Suppressor macrophage treated with lipopolysaccharide for 4 hours (primary cell): ENCODE measurements around the gene SPINK14.

Experiments
- DNase-seq: peaks from one replicate; pipeline ENCODE4 v3.0.0-alpha.2; 2020

Gene SPINK14

GRCh38 chr5:148202531-148203203 is 34.3 kb downstream of the SPINK14 start, which contains the start of gene SPINK6:
Gene SPINK6 (plus strand): TSS chr5:148203042. CDS start chr5:148203097, 55 bp downstream.
- no peak for DNase-seq

DNA sequence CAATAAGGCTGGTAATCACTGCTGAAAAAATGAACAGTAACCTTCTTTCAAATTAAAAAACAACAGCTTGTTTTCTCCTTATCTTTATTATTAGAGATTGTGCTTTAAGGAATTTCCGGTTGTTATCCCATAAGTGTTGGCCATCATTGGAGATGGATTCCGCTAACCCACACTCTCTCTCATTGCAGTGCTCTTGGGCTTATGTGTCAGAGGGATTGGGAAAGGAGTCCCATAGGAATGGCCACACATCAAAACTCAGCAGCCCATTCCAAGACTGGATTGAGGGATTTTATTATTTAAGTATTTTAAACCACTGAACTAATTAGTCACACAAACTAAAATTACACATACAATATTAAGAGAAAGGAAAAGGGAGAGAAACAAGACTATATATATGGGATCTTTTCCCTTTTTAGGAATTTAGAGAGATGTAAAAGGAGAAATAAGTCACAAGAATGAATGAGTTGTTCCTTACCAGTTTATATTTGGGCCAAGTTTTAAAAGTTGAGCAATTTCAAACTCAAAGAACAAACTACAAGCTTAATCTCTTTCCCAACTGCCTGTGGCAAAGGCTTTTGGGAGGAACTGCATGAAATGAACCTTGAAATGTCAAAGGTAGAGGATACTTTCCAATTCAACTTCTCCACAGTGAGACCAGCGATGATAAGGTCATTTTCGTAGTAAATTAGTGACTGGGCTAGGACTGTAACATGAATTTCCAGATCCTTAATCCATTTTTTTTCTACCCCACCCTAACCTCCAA is 36.9 kb downstream of the SPINK14 start:
- DNase-seq: peak; percentile 73

DNA sequence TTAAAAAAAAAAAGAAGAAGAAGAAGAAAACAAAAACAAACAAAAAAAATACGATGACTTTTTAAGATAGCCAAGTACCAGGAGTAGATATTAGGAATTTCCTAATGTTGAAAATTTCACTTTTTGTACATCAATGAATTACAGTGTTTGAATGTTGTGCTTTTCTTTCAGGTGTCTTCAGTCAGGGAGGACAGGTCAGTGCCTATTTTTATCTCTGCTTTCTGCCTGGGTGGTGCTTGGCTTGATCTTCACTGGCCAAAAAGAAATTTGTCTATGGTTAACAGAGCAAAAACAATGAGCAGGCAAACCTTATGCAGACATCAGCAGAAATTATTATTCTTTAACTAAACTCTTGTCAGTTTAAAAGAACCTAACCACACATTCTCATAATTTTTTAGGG is 37.5 kb downstream of the SPINK14 start:
- no peak for DNase-seq

- no peak for DNase-seq
Observed at GRCh38 chr5:148206620-148207019, 38.3 kb downstream of the SPINK14 start.

DNA sequence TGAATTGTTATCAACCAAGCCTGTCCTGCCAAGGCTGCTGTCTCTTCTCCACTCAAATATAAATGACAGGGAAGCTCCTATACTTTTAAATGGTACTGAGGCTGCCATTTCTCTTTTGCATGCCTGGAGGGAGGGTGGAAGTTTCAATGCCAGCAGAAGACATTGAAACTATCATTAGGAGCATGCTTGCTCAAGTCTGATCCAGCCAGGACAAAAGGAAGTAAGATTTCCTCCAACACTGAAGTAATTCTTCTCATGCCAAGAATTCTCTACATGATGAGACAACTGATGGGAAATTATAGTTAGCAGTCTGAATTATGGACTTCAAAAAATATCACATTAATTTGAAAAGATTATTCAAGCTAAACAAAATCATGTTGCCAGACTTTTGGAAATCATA is 39.9 kb downstream of the SPINK14 start:
- DNase-seq: no peak

DNA sequence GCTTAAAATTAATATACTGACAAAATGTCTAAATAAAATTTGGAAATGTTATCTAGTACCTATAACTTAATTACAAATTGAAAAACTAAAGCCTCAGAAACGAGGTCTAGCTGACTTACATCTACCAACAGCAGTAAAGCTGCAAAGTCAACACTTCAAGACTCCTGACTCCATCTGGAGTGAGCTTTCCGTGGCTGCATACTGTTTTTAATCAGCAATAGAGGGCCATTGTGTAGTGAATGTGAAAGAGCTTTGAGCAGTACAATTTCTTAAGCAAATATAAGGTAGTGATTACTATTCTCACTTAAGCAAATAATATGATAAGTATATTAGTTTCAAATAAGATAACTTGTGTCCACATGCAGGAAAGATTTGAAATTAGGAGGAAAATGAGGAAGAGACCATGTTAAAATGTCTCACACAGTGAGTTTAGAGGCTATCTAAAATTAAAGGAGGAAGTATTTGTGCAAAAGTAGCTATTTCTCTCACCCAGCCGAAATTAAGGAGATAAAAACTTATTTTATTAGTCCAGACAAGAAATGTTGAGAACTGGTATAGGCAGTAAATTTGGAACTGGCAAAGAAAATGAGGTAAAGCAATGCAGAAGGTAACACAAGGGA is 40.9 kb downstream of the SPINK14 start:
- peak; percentile 19 for DNase-seq

DNA sequence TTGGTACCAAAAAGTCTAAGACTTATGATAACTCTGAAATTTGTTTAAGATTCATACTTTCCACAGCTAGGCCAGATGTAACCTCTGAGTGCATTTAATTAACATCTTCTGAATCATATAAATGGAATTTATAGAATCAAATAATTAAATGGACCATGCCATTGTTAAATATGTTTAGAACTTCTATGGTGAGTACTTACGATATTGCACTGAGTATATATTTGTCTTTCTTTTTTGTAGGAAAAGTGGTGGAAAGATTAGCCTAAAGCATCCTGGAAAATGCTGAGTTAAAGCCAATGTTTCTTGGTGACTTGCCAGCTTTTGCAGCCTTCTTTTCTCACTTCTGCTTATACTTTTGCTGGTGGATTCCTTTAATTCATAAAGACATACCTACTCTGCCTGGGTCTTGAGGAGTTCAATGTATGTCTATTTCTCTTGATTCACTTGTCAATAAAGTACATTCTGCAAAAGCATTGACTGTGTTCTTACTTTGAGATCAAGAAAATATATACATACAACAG is 46.4 kb downstream of the SPINK14 start:
- peak; percentile 44 for DNase-seq

DNA sequence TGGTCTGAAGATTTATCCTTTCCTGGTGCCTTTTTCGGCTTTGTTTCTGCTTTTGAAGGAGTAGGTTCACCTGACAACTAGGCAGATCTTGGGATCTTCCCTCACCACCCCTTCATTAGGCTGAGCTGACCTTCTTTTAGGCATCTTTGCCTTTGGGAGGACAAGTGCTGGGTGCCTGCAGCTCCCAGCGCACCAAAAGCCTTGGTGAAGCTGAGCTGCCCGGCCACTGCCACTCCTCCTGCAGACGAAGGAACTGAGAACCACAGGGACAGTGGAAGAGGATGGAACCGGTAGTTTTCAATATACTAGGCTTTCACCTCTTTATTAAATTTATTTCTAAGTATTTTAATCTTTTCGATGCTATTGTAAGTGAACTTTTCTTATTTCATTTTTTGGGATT is 53.2 kb downstream of the SPINK14 start:
- no peak for DNase-seq

DNA sequence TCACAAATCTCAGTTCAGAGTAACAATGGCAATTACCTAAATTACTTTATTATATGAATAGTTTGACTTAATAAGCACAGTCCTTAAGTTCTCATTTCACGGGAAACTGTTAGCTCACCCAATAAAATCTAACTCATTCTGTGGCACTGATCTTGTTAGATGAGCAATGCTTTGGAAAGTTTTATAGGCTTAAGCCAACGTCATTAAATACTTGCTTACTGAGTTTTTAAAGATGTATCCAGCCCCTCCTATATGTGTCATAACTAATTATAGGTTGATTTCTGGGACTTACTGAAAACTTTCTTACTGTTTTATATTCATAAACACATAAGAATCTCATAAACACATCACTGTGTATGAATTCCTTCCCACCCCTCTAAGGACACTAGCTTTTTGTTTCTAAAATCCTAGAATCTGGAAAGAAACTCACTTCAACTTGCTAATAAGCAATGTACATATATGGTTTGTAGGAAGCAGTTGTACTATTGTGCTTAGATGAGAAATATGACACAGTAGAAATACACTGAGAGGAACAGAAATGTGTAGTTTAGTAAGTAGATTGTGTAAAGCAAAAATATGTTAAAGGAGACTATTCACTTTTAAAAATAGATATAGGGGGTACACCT is 55.9 kb downstream of the SPINK14 start:
- no peak for DNase-seq
